Stimulated activated CD4-positive, alpha-beta T cell treated with anti-CD3 and anti-CD28 coated beads, Interleukin-2, amount 100 ng/mL, for 4 hours (primary cell): ENCODE results near the gene KHK.

Experiments
- DNase-seq: peaks from one replicate; pipeline ENCODE4 v3.0.0-alpha.2; 2020; ENCODE audit warnings: low read depth

KHK gene

DNA sequence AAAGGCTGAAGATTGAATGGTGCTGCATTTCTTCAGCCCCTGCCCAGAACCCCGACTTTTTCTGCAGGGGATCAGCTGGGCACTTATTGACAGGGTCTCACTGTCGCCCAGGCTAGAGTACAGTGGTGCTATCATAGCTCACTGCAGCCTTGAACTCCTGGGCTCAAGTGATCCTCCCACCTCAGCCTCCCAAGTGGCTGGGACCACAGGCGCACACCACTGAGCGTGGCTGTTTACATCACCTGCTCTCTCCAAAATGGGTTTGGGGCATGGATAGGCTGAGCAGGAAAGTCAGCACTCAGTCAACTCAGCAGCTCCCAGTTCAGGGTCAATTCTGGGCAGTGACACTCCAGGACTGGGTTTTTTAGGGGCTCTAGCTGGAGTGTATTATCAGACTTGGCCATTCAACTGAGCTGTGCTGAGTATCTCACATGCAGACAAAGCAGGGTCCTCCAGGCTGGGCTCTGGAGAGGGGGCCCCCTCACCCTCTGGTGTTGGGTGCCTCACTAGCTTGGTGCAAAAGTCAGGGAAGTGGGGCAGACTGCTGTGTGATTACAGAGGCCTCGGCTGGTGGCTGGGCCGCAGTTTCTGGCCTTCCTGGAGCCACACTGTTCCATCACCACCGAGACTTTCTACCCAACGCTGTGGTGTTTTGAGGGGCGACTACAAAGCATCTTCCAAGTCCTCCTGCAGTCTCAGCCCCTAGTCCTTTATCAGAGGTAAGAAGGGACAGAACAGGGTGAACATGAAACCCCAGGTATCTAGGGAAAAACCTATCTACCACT is 41.5 kb downstream of the KHK start:
- DNase-seq = no peak

- DNase-seq = no peak
Measured at GRCh38 chr2:27128668-27129571, 42.3 kb downstream of the KHK start.

GRCh38 chr2:27130396-27130795 is 43.8 kb downstream of the KHK start:
- DNase-seq = no peak

DNA sequence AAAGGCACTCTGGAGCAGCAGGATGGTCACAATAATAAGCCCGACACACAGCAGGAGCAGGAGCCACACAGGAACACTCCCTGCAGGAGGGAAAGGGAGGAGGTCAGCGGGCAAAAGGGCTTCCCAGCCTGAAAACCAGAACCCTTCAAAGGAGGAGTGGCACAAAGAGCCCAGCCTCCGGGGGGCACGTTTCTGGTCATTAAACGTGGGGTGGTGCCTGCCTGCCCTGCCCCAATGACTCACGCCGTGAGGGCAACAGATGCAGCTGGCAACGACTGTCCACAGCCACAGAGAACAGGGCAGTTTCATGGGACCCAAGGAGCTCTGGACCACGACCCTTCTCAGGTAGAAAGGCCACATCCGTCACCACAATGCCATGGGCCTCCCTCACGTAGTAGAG is 44.9 kb downstream of the KHK start:
- DNase-seq = no peak

DNA sequence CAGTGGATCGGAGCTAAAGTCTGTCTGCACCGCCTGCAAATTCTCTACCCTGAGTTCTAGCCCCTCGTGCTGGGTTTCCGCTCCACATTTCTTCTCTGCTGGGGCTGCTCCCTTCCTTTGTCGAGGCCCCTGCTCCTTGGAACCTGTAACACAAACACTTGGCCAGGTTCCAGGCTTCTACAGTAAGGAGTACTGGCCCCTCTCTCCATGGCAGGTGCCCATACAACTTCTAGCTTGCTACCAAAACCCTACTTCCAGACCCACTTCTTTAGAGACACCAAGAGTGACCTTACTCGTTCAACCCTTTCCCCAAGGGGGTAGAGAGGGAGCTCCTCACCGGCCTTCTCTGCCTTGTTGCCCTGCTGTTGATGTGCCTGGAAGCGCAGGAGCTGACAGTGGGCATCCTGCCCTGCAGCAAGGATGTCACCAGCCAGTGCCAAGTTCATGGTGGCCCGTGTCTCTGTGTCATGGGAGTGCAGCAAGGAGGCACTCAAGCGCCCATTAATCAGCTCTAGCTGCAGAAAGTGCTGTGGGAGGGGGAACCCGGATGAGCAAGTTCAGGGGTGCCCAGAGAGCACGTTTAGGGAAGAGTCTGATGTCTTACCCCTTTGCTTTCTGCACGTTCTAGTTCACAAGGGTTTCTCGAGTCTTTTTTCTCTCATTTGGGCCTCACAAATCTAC is 46.8 kb downstream of the KHK start:
- DNase-seq = no peak

GRCh38 chr2:27133905-27134780 is 47.6 kb downstream of the KHK start, which contains the start of gene PREB:
PREB (minus strand) TSS chr2:27134636; CDS start chr2:27134421, 215 bp downstream.
- DNase-seq = peak; percentile 97

GRCh38 chr2:27134781-27135477 is 48.4 kb downstream of the KHK start:
- DNase-seq = no peak

DNA sequence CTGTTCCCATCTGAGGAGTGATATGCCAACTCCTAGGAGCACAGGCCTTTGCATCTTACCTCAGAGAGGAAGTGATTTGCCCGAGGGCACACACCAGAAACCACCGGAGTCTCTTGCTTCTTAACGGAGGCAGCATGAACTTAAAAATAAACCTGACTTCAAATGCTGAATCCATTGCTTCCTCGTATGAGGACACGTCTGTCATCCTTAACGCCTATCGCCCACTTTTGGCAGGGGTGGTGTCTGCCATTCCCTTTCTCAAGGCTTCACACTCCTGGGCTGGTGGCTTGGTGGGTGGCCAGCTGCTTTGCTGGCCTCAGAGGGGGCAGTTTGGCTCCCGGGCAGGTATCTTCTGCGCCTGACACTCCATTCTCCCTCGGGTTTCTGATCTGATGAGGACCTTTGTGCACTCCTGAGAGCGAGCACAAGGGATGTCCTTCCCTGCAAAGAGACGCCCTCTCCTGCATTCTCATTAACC is 48.9 kb downstream of the KHK start:
- no peak for DNase-seq

DNA sequence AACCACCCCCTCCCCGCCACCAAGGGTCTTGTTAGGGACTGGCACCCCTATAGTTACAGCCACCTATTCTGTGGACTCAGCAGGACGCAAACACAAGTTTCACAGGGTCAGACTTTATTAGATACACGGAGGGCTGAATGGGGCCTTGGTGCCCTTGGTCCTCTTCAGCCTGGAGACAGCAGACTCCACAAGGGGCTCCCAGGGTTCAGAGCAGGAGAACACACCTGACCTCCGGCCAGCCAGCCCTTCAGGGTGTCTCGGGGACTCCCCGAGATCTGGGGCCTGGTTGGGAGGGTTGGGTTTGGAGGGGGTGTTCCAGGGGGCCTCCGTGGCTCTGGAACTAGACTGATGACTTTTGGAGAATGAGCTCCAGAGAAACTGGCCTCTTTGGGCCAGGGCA is 50.2 kb downstream of the KHK start:
- DNase-seq = no peak

GRCh38 chr2:27137322-27137935 is 50.9 kb downstream of the KHK start:
- no peak for DNase-seq

- DNase-seq = no peak
Measured at GRCh38 chr2:27138111-27138510, 51.5 kb downstream of the KHK start.

- no peak for DNase-seq
Measured at GRCh38 chr2:27139310-27139709, 52.7 kb downstream of the KHK start, which contains the start of gene PRR30. PRR30 (minus strand) TSS chr2:27139410; CDS start chr2:27138329, 1,081 bp downstream.

- no peak for DNase-seq
Measured at GRCh38 chr2:27143285-27143684, 56.7 kb downstream of the KHK start.

DNA sequence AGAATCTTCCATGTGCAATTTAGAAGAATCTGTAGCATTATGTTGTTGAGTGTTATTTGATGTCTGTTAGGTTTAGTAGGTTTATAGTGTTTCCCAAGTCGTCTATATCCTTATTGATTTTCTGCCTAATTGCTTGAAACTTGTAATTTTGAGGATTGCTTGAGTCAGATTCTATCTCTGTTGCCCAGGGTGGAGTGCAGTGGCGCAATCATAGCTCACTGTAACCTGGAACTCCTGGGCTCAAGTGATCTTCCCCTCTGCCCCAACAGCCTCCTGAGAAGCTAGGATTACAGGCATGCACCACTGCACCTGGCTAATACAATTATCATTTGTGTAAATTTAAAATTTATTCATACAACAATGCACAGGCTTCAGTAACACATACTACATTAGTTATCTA is 59.1 kb downstream of the KHK start:
- no peak for DNase-seq

DNA sequence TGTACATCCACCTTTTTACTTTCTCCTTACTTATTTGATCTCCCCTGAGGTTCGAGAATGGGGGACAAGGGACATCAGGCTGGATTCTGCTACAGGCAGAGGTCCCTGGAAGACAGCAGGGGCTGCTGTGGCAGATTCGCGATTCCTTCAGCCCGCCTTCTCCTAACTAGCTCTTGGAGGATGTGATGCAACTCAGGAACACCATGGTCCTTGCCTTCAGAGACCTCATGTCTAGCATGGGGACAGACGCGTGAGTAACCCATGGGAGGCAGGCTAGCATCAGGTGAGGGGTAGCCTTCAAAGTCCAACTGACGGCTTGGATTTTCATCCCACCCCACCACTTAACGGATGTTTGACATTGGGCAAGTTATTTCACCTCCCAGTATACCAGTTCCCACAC is 61.4 kb downstream of the KHK start:
- DNase-seq = no peak

DNA sequence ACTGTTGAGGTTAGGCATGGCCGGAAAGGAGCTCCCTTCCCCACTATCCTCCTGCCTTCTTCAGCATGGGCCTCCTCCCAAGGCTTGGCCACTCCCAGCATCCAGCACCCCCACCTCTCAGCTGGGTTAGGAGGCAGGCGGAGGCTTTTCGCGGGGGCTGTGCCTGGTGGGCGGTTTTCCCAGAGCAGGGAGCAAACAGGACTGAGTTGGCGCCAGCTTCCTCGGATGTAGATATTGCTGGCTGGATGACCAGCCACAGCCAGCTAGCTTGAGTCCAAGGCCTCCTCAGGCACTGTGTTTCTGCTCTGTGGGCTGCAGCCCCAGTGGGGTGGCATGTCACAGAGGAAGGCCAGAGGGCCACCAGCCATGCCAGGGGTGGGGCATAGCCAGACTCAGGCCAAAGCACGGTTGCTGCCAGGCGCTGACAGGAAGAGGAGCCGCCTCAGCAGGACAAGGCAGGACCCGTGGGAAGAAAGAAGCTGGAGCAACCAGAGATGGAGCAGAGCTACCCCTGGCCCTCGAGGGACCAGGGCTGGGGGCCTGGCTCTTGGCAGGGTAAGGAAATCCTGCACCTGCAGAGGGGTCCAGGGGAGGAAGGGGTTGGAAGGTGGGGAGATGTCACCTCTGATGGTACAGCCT is 62.3 kb downstream of the KHK start, which contains the start of gene TCF23:
TSS of gene TCF23 (plus strand) at position 204 of the 639 bp plus-strand sequence. CDS start at position 334, 130 bp downstream.
- no peak for DNase-seq

GRCh38 chr2:27149570-27150405 is 63.2 kb downstream of the KHK start:
- no peak for DNase-seq
